KBM-7 (cell line): Measurements from ENCODE around the gene KCNMB4.
"Not testable (repeated sequence)": the region's sequence is repeated elsewhere in the genome, so short reads cannot be mapped to it uniquely, and the experiment has no call there.

Source experiments
- DNase-seq: peaks from one replicate; pipeline ENCODE4 v3.0.0-alpha.2; 2015
- in situ Hi-C: fragments of 300-500 bp; cut with MboI; formaldehyde crosslinking; loops from 2 replicates; pipeline ENCODE4 v1.14.3; 2020; ENCODE audit warnings: low sequenced_read_pairs, low pct_unique_long_range_greater_than_20kb, mixed read lengths

The KCNMB4 gene

DNA sequence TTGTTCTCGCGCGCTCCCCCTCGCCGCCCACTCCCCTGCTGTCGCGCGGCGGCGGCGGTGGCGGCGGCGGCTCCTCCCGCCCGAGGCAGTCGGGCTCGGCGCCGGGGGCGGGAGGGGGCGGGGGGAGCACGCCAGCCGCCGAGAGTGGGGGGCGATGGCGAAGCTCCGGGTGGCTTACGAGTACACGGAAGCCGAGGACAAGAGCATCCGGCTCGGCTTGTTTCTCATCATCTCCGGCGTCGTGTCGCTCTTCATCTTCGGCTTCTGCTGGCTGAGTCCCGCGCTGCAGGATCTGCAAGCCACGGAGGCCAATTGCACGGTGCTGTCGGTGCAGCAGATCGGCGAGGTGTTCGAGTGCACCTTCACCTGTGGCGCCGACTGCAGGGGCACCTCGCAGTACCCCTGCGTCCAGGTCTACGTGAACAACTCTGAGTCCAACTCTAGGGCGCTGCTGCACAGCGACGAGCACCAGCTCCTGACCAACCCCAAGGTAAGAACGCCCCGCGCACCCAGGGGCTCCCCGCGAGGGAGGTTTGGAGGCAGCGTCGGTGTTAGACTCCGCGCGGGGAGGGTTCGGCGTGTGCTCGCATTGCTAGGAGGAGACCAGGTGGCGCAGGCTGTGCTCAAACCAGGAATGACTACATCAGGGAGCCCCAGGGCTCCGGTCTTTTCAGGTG is 629 bp downstream of the KCNMB4 start:
- in situ Hi-C loops, result no loop called here
- DNase-seq, result peak; percentile 42

GRCh38 chr12:70367258-70368141 is 1.4 kb downstream of the KCNMB4 start:
- DNase-seq, result no peak
- in situ Hi-C loops, result no loop called here

- DNase-seq, result no peak
- in situ Hi-C loops, result no loop called here
These were observed 6.8 kb downstream of the KCNMB4 start for GRCh38 chr12:70372881-70373280.

- in situ Hi-C loops, result no loop called here
- no peak for DNase-seq
These were observed 13.8 kb downstream of the KCNMB4 start for GRCh38 chr12:70379846-70380245.

- DNase-seq, result no peak
- in situ Hi-C loops, result no loop called here
These were observed 17.4 kb downstream of the KCNMB4 start for GRCh38 chr12:70383484-70383883.

GRCh38 chr12:70383886-70384285 is 17.8 kb downstream of the KCNMB4 start:
- in situ Hi-C loops, result no loop called here
- no peak for DNase-seq

GRCh38 chr12:70386771-70387170 is 20.7 kb downstream of the KCNMB4 start:
- no peak for DNase-seq
- in situ Hi-C loops, result no loop called here

GRCh38 chr12:70389678-70390077 is 23.6 kb downstream of the KCNMB4 start:
- no peak for DNase-seq
- in situ Hi-C loops, result no loop called here

GRCh38 chr12:70392631-70393030 is 26.5 kb downstream of the KCNMB4 start:
- DNase-seq, in situ Hi-C loops: not testable (repeated sequence)

GRCh38 chr12:70393787-70394499 is 27.9 kb downstream of the KCNMB4 start:
- in situ Hi-C loops, result no loop called here
- DNase-seq, result no peak

- in situ Hi-C loops, result no loop called here
- no peak for DNase-seq
These were observed 31.9 kb downstream of the KCNMB4 start for GRCh38 chr12:70398002-70398401.

DNA sequence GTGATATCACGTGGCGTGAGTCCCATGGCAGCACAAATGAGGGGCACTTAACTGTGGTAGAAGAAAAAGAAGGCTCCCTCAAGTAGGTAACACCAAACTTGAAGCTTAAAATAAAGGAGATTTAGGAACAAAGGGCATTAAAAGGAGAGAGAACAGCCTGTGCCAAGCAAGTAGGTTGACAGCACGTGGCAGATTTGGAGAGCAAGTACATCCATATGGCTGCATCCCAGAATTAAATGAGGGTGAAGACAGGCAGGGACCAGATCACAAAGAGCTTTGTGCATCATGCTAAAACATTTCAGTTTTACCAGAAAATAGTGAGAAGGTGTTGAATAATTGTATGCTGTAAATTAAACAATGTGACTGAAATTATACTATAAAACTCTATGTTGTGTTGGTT is 32.8 kb downstream of the KCNMB4 start:
- in situ Hi-C loops, result no loop called here
- DNase-seq, result no peak

GRCh38 chr12:70399311-70399710 is 33.2 kb downstream of the KCNMB4 start:
- in situ Hi-C loops, result no loop called here
- no peak for DNase-seq

DNA sequence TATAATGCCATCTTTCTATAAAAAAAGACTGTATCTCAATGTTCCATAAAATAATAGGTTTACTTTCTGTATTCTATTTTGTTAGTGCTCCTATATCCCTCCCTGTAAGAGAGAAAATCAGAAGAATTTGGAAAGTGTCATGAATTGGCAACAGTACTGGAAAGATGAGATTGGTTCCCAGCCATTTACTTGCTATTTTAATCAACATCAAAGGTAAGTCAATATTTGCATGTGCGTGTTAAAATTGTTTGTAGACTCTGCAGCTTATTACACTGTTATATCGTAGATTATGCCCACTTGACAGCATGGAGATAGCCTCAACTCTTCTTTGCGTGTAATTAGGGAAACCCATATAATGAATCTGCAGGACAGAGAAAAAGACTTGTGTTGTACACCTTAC is 34.0 kb downstream of the KCNMB4 start:
- no peak for DNase-seq
- in situ Hi-C loops, result no loop called here

DNA sequence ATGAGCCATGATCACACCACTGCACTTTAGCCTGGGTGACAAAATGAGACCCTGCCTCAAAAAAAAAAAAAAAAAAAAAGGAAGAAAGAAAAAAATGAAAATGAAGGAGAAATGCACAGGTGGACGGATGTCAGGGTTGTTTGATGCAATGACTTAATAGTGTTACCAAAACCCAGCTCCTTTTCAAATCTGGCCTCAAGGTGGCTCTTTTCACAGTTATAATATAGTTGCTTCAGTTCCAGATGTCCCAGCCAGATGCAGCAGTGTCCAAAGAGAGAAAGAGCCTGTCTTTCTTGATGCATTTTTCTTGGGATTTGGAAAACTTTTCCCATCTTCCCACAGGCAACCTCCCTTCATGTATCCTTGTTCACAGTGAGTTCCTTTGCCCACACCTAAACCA is 36.5 kb downstream of the KCNMB4 start:
- in situ Hi-C loops, result no loop called here
- DNase-seq, result no peak

DNA sequence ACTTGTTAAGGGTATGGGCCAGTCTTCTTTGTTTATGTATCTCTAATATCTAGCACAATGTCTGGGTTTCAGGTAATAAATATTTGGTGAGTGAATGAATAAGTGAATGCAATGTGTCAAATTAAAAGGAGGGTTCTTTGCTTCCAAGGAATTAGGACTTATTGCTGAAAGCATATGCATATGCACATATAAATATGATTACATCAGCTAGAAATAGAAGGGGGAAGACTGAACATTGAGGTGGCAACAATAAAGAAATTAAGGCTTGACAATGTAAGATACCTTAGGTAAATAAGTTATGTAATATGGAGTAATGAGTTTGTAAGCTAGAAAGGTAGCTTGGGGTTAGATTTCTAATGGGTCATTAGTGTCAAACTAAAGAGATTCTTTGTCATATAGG is 37.7 kb downstream of the KCNMB4 start:
- in situ Hi-C loops, result no loop called here
- no peak for DNase-seq

GRCh38 chr12:70408004-70408790 is 42.1 kb downstream of the KCNMB4 start:
- no peak for DNase-seq
- in situ Hi-C loops, result no loop called here

- DNase-seq, result no peak
- in situ Hi-C loops, result no loop called here
These were observed 49.9 kb downstream of the KCNMB4 start for GRCh38 chr12:70415987-70416386.

DNA sequence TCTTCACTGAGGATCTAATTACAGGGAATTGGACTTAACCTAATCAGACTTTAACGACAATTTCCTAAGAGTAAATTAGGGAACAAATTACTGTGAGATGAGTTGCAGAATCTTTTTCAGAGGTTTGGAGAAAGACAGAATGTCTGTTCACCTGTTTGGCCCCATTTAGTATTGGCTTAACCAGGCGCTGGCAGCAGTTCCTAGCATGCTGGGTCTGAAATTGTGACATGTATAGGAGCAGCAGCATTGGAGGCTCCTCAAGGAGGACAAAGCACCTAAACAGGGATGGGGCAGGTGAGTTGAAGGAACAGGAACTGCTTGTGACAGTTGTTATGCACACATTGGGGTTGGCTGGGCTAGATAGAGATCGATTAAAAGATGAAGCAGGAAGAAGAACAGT is 51.0 kb downstream of the KCNMB4 start:
- in situ Hi-C loops, result no loop called here
- no peak for DNase-seq
